Gastrocnemius medialis (tissue), 4 donors: ENCODE data around the gene ATP2C2.

ENCODE experiments used
- CTCF ChIP-seq, 5 experiments: fragments of 450-650 bp in 3 of 5; fragments of 200-600 bp in 2 of 5; sonication (generic) in 2 of 5; IDR thresholded peaks in 4 of 5; conservative IDR thresholded peaks in 1 of 5; 1 replicate in 4 of 5; 2 replicates in 1 of 5; pipeline ENCODE4 v1.5.1; 2016 to 2019; ENCODE audit warnings: antibody characterized with exemption in 5 of 5, mild to moderate bottlenecking in 3 of 5, moderate library complexity in 3 of 5
- POLR2A ChIP-seq, 2 donors: fragments of 450-650 bp; IDR thresholded peaks; one replicate each; pipeline ENCODE4 v1.6.1; 2017; ENCODE audit warnings: antibody characterized with exemption in 2 of 2, mild to moderate bottlenecking in 2 of 2, moderate library complexity in 2 of 2

DNA sequence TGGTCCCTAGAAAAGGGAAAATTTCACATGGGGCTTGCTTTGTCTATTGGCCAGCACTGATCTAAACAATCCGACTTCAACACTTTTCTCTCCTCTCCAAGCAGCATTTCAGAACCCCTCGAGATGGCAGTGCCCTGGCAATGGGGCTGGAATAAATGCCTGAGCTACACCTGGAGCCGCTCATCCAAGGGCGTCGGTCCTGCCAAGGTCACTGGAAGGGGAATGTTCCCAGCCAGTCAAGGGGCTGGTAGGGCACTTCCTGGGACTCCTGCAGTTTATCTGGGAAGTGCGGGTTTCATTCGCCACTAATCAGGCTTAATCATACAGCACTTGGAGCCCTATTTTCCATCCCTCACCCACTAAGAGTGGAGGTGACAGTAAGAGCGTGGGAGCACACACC, 119.0 kb downstream of the ATP2C2 start:
- no peak for TF ChIP-seq POLR2A (IDR thresholded peaks at IDR 0.05)
- no peak for TF ChIP-seq CTCF (IDR thresholded peaks at IDR 0.05 in 4 of 5, conservative IDR thresholded peaks at IDR 0.05 in 1 of 5)
